Muscle of back (tissue), 13 donors: ENCODE measurements around the gene POTED. TPM values are rescaled to one million over a fixed set of nuclear protein-coding genes. Genes with fewer than 3 reads are reported as not detected.
"Not testable (repeated sequence)": the region's sequence is repeated elsewhere in the genome, so short reads cannot be mapped to it uniquely, and the experiment has no call there.

Experiments
- DNase-seq, 3 donors: peaks; one replicate each; pipeline versions ENCODE4 v3.0.0 to v3.0.0-alpha.2; 2013
- long read RNA-seq, 9 donors: transcript quantifications; one replicate each; lab custom pipeline, GENCODE V29; 2026
- polyA plus RNA-seq, 10 donors: library from polyadenylated mRNA; unstranded; fragments of 120-200 nt; gene quantifications; one replicate each; pipeline ENCODE4 v1.2.1, GENCODE V29; 2013; ENCODE audit not compliant: insufficient read length in 10 of 10

POTED gene
- not detected for polyA plus RNA-seq
- long read RNA-seq, donor 1: 0 reads
- long read RNA-seq, donor 2: 0 reads
- long read RNA-seq, donor 3: 0 reads
- long read RNA-seq, donor 4: 0 reads
- long read RNA-seq, donor 5: 0 reads
- long read RNA-seq, donor 6: 0 reads
- long read RNA-seq, donor 7: 0 reads
- long read RNA-seq, donor 8: 0 reads
- long read RNA-seq, donor 9: 0 reads

DNA sequence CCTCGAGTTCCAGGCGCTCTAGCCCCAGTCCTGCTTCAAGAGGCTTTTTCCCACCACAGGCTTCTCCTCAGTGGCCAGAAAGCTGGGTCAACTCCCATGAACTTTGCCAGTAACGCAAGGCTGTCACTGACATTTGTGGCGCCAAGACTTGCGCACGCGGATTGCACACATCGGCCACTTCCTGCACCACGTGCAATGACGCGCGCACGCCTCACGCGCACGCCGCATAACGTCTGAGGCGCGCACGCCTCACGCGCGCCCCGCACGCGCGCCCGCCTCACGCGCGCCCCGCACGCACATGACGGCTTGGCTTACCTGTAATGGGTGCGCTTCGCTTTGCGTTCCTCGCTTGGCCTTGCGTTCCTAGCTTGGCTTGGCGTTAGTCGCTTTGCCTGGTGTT, at the start of gene POTED:
Gene POTED (plus strand): TSS at position 301 of the 400 bp plus-strand sequence. CDS start 452 bp downstream, outside the sequence.
- DNase-seq: not testable (repeated sequence)

DNA sequence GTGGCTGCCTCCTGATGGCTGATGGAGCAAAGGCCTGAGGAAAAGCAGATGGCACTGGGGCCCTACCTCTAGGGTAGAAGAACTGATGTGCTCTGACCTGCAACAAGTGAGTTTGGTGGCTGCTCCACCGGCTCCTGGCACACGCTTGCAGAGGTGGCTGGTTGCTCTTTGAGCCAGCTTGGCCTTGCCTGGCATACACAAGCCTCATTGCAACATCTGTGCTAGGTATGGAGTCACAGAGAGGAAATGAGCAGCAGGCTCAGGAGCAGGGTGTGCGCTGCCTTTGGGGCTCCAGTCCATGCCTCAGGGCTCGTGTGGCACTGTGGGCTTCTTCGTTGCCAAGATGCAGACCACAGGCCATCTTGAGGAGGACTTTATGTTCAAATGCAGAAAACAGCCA, 40.5 kb downstream of the POTED start:
- DNase-seq: not testable (repeated sequence)

DNA sequence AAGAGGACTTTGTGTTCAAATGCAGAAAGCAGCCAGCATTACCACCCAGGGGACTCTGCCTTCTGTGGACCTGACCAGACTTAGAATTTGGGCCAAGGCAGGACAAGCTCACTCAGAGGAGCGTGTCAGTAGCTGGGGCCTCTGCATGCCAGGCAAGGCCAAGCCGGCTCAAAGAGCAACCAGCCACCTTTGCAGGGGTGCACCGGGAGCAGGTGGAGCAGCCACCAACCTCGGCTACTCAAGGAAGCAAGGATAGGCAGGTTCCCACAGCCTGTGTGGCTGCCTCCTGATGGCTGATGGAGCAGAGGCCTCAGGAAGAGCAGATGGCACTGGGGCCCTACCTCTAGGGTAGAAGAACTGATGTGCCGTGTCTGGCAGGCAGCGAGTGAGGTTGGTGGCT, 42.2 kb downstream of the POTED start:
- DNase-seq: not testable (repeated sequence)
